ENCODE measurements around the gene RACK1.

The RACK1 gene

DNA sequence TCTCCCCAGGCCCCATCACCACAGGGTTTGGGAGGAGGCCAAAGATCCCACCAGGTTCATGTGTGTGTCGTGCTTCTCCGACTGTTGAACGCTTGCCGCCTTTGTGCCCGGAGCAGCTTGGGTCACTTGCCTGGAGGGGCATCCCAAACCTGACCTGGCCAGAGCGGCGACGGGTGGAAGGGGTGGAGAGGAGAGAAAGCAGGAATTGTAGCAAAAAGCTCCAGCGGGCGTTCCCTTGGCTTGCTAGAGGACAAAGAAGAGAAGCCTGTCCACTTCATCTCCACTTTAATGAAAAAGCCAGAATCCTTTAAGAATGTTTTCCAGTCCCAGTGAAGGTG is 23.6 kb downstream of the RACK1 start:
- H3K4me1 ChIP-seq (ENCODE audit: low read length): peaks cover 22% of the 10 kb centered on the region
- peak; percentile 4 for DNase-seq
- H3F3A ChIP-seq (ENCODE audit: insufficient read depth, low read length): peaks cover 66% of the 10 kb centered on the region
- H3K4me3 ChIP-seq (ENCODE audit: low read length): no peak overlapping the region
- H3K9ac ChIP-seq (ENCODE audit: low read length): no peak overlapping the region
- H3K9me3 ChIP-seq (replicated peaks; ENCODE audit: insufficient read depth, low read length): no peaks in the 10 kb centered on the region
- no peaks in the 10 kb centered on the region for H3K27me3 ChIP-seq (replicated peaks; ENCODE audit: insufficient read depth, low read length)
- H3K4me2 ChIP-seq (ENCODE audit: low read depth, low read length): no peak overlapping the region
- H3K27ac ChIP-seq (ENCODE audit: low read length): no peak overlapping the region
- peaks cover 15% of the 10 kb centered on the region for H3K79me2 ChIP-seq (ENCODE audit: low read length)
- TF ChIP-seq EZH2 (optimal IDR thresholded peaks at IDR 0.05; ENCODE audit: low read depth, low read length) (no peak), EZH2phosphoT487 (IDR thresholded peaks at IDR 0.05; ENCODE audit: low read length) (no peak)
- TF ChIP-seq, protein P1, sequence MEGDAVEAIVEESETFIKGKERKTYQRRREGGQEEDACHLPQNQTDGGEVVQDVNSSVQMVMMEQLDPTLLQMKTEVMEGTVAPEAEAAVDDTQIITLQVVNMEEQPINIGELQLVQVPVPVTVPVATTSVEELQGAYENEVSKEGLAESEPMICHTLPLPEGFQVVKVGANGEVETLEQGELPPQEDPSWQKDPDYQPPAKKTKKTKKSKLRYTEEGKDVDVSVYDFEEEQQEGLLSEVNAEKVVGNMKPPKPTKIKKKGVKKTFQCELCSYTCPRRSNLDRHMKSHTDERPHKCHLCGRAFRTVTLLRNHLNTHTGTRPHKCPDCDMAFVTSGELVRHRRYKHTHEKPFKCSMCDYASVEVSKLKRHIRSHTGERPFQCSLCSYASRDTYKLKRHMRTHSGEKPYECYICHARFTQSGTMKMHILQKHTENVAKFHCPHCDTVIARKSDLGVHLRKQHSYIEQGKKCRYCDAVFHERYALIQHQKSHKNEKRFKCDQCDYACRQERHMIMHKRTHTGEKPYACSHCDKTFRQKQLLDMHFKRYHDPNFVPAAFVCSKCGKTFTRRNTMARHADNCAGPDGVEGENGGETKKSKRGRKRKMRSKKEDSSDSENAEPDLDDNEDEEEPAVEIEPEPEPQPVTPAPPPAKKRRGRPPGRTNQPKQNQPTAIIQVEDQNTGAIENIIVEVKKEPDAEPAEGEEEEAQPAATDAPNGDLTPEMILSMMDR (IDR thresholded peaks at IDR 0.05; ENCODE audit: low read length): no peak
- no peaks in the 10 kb centered on the region for H3K9me2 ChIP-seq (replicated peaks; ENCODE audit: insufficient read depth, low read length)
- no peak overlapping the region for H2AFZ ChIP-seq (ENCODE audit: low read length)
- H3K36me3 ChIP-seq (replicated peaks; ENCODE audit: insufficient read depth, low read length): no peaks in the 10 kb centered on the region
- no peaks in the 10 kb centered on the region for H4K20me1 ChIP-seq (ENCODE audit: insufficient read depth, low read length)

DNA sequence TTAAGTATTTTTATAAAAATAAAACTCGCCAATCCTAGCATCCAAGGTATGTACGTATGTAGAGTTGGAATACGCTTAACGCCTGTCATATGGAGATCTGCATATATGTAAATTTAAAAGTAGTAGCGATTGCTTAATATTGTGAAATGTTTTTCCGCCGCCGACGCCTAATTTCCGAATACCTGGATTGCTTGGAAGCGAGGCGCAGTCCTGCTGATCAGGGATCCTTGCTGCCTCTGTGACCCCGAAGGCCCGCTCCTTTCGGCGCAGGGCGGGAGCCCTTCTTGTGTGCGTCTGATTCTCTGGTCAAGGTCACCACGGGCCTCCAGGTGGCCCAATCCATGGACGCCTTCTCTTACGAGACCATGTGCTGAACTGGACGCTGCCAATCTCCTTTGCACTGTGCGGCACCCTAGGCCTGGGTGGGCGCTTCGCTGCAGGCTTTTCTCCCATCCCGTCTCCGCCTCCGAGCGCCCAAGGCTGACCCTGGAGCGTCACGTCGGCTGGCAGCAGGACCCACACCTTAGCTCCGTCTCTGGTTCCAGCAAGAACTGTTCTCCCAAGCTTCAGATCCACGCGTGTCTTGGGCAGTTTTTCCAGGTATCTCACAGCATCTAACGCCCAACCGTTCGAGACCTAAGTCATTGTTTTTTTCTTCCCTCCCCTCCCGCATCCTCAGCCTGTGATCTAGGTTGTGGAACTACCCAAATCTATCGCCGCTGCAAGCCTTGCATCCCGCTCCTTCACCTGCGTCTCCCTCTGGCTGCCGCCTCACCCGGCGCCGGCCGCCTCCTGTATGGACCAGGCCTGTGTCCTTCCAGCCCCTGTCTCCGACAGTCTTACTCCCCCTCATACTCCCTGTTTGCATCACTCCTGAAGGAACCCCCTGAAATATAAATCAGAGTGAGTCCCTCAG is 24.2 kb downstream of the RACK1 start:
- peaks cover 10% of the 10 kb centered on the region for H3K79me2 ChIP-seq (ENCODE audit: low read length)
- no peak overlapping the region for H3K4me2 ChIP-seq (ENCODE audit: low read depth, low read length)
- no peak for TF ChIP-seq EZH2phosphoT487 (IDR thresholded peaks at IDR 0.05; ENCODE audit: low read length)
- TF ChIP-seq, protein P1 (IDR thresholded peaks at IDR 0.05; ENCODE audit: low read length): no peak
- TF ChIP-seq EZH2 (optimal IDR thresholded peaks at IDR 0.05; ENCODE audit: low read depth, low read length): no peak
- H3K4me3 ChIP-seq (ENCODE audit: low read length): no peak overlapping the region
- no peaks in the 10 kb centered on the region for H3K9me2 ChIP-seq (replicated peaks; ENCODE audit: insufficient read depth, low read length)
- H3K36me3 ChIP-seq (replicated peaks; ENCODE audit: insufficient read depth, low read length): no peaks in the 10 kb centered on the region
- H3K4me1 ChIP-seq (ENCODE audit: low read length): peaks cover 19% of the 10 kb centered on the region
- no peaks in the 10 kb centered on the region for H4K20me1 ChIP-seq (ENCODE audit: insufficient read depth, low read length)
- H3K27ac ChIP-seq (ENCODE audit: low read length): no peak overlapping the region
- H3F3A ChIP-seq (ENCODE audit: insufficient read depth, low read length): peaks cover 66% of the 10 kb centered on the region
- H3K9ac ChIP-seq (ENCODE audit: low read length): no peak overlapping the region
- no peaks in the 10 kb centered on the region for H3K27me3 ChIP-seq (replicated peaks; ENCODE audit: insufficient read depth, low read length)
- H2AFZ ChIP-seq (ENCODE audit: low read length): no peak overlapping the region
- H3K9me3 ChIP-seq (replicated peaks; ENCODE audit: insufficient read depth, low read length): no peaks in the 10 kb centered on the region
- DNase-seq: peak; percentile 2

DNA sequence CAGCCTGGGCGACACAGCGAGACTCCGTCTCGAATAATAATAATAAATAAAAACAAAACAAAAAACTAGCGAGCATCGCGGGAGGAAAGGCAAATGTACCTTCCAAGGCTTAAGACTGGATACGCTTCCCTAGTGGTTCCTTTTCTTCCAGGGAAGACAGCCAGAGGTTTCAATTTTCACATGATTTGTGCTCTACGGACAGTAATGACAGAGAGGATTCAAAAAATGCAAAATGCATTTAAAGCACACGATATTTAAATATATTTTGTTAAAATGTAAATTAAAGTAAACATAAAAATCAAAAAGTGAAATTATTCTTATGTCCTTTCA is 24.9 kb downstream of the RACK1 start:
- Histone ChIP-seq H3K79me2 (ENCODE audit: low read length) (peaks cover 2% of the 10 kb centered on the region; the same call in 1 of the 2 replicates), H3K27me3 (replicated peaks; ENCODE audit: insufficient read depth, low read length) (no peaks in the 10 kb centered on the region), H3K4me2 (ENCODE audit: low read depth, low read length) (peak overlapping the region; percentile 86; the same call in 1 of the 2 replicates), H3K9me2 (replicated peaks; ENCODE audit: insufficient read depth, low read length) (no peaks in the 10 kb centered on the region), H3K4me3 (ENCODE audit: low read length) (peak overlapping the region; percentile 74), H3K9me3 (replicated peaks; ENCODE audit: insufficient read depth, low read length) (no peaks in the 10 kb centered on the region), H3K36me3 (replicated peaks; ENCODE audit: insufficient read depth, low read length) (no peaks in the 10 kb centered on the region), H3F3A (ENCODE audit: insufficient read depth, low read length) (peaks cover 65% of the 10 kb centered on the region), H3K27ac (ENCODE audit: low read length) (peak overlapping the region; percentile 57; the same call in 1 of the 2 replicates), H2AFZ (ENCODE audit: low read length) (peak overlapping the region; percentile 69; the same call in 1 of the 2 replicates), H3K9ac (ENCODE audit: low read length) (no peak overlapping the region; the same call in 1 of the 2 replicates), H4K20me1 (ENCODE audit: insufficient read depth, low read length) (no peaks in the 10 kb centered on the region), H3K4me1 (ENCODE audit: low read length) (peaks cover 12% of the 10 kb centered on the region; the same call in 1 of the 2 replicates)
- TF ChIP-seq EZH2phosphoT487 (IDR thresholded peaks at IDR 0.05; ENCODE audit: low read length) (no peak), EZH2 (optimal IDR thresholded peaks at IDR 0.05; ENCODE audit: low read depth, low read length) (no peak)
- TF ChIP-seq, protein P1 (IDR thresholded peaks at IDR 0.05; ENCODE audit: low read length): no peak
- peak; percentile 2 for DNase-seq

Measured in MM.1S (cell line).